COLO829 (cell line): ENCODE data around the gene SGSM1.
A peak's percentile ranks its signal among the peaks of the same experiment; 100 is the strongest.

Experiments used
- DNase-seq: peaks from one replicate; pipeline ENCODE4 v3.0.0; 2012; ENCODE audit warnings: low spot score

The SGSM1 gene

DNA sequence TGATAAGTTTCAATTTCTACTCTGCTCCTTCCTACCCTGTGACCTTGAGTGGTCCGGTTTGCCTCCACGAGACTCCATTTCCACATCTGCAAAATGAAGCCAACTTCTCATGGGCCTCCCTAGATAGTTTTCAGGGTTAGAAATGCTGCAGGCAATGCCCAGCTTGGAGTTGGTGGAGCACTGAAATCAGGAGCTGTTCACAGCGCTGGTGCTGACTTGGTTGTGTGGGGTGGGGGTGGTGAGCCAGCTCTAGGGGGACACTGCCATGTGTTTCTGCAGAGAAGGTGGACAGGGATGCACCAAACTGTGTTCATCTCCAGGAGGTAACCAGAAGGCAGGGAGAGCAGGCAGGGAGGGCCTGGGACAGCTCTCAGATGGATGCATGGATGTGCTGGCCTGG lies 37.0 kb downstream of the SGSM1 start:
- no peak for DNase-seq

DNA sequence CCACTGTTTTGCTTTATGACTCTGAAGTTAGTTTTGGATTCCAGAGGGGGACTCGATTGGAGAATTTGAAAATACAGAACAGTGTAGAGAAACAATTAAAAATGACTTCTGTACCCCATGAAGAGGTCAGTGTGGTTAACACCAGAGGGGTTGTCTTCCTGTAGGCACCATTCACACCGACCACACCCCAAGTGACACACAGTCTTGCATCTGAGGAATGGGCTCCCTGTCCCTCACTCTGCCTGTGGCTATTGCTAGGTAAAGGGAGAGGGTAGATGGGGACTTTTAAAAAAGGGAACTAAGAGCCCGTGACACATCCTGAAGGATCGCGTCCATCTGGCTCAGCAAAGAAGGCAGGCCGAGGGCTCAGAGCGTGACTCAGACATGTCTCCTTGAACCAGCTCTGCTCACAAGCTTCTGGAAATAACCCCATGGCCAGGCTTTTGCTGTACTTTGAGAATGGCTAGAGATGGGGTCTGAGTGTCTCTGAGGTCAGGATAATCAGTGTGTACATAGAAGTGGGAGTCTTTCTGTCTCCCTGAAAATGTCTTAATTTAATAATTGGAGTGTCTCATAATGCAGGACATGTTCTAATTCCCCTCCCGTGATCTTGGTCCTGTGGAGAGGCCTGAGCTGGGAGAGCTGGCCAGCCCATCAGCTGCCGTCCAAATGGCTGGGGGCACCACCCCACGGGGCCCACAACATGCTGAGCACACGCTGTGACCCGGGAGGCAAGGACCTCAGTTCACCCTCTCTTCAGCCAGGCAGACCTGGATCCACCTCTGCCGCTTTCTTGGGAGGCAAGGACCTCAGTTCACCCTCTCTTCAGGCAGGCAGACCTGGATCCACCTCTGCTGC lies 39.3 kb downstream of the SGSM1 start:
- no peak for DNase-seq

DNA sequence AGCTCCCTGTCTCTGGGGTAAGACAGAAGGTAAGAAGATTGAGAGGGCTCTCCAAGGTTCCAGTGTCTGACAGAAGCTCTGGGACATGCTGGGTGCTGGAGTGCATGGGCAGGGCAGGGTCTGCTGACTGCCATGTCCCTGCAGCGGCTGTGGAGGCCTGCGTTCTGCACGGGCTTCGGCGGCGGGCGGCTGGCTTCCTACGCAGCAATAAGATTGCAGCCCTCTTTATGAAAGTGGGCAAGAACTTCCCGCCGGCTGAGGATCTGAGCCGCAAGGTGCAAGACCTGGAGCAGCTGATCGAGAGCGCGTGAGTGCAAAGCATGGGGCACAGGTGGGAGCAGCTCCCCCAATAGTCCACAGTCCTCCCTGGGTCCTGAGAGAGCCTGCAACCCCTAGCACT lies 41.5 kb downstream of the SGSM1 start:
- no peak for DNase-seq

DNA sequence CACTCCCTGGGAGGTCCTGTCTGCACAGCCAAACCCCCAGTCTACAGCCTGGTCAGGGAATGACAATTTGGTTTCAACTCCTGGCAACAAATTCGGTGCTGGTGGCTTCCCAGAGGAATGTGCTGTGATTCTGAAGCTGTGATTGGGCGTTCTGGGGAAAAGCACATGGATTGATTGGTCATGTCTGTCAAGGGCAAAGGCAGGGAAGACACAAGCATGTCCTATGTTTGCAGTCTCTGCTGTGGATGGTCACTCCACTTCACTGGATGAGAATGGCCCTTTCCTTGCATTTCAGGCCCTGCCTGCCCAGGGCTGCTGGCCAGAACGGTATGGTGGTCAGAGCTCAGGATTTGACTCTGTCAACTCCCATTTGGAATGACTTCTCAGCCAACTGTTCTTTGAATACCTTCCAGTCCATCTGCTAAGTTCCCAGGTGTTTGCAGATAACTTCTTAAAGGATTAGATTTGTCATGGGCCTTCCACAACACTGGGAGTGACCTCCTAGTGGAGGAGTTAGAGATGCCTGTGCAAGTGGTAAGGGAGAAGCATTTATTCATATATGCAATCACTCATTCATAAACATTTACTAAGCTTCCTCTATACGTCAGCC lies 42.7 kb downstream of the SGSM1 start:
- no peak for DNase-seq

DNA sequence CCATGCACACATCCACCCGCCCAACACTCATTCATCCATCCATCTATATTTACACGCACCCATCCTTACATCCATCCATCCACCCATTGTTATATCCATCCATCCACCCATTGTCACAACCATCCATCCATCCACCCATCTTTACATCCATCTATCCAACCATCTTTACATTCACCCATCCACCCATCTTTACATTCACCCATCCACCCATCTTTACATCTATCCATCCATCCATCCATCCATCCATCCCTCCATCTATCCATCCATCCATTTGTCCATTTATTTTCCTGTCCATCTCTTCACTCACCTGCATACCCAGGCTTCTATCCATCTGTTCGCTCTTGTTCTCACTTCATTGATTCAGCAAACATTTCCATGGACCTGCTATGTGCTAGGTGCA lies 49.8 kb downstream of the SGSM1 start:
- DNase-seq, result no peak

DNA sequence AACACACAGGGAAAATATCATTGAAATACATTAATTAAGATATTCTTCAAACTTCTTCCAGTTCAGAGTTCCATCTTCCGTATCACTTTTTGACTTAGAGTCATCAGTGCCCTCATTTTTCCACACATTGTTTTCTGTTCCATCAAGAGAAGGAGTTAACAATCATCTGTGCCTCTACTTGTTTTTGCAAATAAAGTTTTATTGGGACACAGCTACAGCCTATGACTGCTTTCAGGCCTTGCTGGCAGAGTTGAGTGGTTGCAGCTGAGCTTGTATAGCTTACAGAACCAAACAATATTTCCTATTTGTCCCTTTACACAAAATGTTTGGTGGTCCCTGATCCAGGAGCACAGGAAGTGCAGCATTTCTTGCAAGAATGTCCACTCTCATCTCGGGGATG lies 51.6 kb downstream of the SGSM1 start:
- DNase-seq, result no peak

DNA sequence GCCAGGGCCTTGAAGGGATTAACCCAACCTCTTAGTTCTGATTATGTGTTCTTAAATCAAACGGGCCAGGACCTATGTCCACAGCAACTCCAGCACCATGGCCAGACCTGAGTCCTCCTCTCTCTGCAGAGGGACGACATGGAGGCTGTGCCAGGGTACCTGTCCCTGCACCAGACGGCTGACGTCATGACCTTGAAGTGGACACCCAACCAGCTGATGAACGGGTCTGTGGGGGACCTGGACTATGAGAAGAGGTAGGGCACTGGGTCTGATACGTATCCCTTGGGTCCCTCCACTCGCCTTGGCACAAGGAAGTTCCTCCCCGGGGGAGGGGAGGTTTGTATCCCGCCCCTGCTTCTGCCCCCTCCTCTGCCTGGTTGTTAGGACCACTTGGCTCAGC lies 53.6 kb downstream of the SGSM1 start:
- no peak for DNase-seq

DNA sequence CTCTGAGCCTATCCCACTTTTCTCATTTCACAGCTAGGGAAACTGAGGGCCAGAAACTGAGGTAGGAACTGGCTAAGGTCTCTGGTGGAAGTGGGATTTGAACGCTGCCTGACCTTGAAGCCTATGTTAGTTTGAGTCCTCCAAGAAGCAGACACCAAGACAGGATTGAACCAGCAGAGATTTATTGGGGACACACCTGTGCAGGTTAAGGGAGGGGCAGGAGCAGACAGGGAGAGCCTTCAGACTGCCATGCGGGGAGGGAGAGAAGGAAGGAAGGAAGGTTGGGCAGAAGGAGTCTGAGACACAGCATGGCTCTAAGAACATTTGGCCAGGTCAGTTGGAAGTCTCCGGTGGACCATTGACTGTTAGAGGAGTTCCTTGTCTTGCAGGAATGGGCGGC lies 59.5 kb downstream of the SGSM1 start:
- no peak for DNase-seq

DNA sequence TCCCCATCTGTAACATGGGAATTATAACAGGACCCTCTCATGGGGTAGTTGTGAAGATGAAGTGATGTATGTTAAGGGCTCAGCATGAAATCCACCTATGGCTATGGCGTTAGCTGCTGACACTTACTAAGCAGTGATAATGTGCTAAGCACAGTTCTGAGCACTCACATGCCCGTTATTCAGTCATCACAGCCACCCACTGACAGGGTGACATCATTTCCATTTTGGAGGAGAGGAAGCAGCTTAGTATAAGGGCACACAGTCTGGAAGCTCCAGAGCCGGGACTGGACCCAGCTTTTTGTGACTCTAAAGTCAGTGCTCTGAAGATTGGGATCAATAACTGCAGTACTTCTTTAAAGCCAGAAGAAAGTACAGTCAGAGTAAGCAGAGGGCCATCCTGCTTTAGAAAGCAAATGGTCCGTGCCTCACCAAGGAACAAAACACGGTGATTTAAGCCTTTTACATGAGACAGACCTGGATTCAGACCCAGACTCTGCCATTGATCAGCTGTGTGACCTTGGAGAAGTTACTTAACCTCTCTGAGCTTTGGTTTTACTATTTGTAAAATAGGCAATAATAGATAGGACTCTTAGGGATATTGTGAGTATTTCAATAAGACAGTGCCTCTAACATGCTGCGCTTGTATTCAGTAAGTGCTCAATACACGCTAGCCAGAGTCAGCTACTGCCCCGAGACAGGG lies 61.5 kb downstream of the SGSM1 start:
- DNase-seq, result no peak

DNA sequence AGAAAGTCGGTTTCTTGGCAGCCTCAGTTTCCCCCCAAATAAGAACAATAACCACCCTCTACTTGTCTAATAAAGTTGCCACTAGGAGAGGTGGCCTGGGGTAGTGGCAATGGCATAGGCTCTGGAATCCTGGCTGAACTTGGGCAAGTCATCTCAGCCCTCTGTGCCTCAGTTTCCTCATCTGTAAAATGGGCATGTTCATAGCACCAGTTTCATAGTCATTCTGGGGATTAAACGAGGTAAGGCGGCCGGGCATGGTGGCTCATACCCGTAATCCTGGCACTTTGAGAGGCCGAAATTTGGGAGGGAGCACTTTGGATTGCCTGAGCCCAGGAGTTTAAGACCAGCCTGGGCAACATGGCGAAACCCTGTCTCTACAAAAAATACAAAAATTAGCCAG lies 63.0 kb downstream of the SGSM1 start:
- no peak for DNase-seq

DNA sequence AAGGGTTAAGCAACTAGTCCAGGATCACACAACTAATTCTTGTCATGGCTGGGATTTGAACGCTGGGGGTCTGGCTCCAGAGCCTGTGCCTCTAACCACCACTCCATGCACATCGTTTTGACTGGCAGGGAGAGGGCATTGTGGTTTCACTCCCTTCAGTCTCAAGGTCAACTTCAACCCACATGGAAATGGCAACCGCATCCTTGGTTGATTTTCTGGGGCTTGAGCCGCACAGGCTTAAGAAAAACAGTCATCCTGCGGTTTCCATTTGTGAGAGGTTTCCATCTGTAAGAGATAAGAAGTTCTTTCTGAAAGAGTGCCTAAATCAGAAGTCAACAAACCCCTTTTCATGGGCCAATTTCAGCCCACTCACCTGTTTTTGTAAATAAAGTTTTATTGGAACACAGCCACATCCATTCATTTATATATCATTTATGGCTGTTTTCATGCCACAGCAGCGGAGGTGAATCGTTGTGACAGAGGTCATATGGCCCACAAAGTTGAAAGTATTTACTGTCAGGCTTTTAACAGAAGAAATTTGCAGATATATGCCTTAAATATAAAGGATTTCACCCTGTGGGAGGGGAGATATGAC lies 65.7 kb downstream of the SGSM1 start:
- DNase-seq, result no peak

DNA sequence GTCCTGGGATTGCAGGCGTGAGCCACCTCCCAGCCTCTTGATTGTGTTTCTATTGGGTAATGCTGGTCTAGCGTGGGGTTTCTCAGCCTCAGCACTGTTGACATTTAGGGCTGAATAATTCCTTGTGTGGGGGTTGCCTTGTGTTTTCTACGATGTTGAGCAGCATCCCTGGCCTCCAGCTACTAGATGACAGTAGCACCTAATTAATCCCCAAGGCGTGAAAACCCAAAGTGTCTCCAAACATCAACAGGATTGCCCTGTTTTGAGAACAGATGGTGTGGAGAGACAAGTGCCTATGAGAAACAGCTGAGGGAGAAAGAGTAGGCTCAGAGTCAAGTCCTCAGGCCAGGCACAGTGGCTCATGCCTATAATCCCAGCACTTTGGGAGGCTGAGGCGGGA lies 67.2 kb downstream of the SGSM1 start:
- DNase-seq, result no peak

DNA sequence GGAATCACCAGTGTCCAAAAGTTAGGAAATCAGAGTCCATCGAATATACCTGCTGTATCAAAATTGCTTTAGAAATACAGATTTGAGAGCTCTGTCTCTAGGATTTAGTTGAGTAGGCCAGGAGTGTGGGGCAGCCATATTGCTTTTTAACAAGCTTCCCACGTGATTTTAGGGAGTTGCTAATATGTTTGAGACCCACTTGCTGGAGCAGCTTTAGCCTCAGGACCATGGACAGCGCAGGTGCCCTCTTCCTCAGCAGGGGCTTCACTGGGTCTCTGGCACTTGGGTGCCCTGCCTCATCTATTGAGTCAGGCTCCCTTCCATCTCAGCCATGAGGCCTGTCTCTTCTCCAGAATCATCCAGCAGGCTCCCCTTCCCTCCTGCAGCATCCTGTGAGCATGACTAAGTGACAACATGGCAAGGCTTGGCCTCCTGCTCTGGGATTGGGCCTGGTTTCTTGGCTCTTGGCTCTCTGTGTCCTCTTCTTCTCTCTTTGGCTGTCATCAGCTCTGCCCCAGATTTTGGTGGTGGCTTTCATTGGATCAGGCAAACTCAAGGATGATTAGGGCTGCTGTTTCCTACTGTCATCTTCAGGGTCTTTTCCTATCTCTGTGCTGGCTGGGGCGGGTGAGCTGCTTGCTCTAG lies 70.0 kb downstream of the SGSM1 start:
- DNase-seq, result no peak

DNA sequence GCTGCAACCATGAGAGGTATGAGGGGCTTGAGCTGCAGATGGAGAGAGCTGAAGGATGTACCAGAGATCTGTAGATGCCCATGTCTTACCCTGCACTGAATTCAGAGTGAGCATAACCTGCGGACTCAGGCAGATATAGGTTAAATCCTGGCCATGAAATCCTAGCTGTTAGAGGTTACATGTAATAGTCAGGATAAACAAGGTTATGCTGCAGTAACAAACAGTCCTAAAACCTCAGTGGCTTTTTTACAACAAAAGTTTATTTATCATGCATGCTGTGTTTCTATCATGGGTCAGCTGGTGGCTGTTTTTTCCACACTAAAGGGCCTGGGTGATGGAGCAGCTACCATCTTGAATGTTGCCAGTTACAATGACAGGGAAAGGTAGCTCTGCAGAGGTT lies 70.7 kb downstream of the SGSM1 start:
- DNase-seq, result no peak

DNA sequence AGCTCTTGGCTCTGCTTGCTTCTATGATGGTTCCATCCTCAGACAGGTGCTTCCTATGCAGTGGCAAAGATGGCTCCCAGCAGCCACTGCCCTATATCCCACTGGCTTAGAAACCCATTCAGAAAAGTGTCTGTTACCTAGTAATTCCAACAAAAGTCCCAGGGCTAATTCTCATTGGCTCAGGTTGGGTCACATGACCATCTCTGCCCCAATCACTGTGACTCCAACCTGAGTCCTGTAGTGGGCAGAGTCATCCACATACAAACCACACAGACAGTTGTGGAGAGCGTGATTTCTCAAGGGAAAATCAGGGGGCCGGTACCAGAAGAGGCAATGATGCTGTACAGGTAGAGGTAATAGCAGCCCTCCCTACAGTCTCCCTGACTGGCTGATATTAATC lies 73.0 kb downstream of the SGSM1 start:
- no peak for DNase-seq

DNA sequence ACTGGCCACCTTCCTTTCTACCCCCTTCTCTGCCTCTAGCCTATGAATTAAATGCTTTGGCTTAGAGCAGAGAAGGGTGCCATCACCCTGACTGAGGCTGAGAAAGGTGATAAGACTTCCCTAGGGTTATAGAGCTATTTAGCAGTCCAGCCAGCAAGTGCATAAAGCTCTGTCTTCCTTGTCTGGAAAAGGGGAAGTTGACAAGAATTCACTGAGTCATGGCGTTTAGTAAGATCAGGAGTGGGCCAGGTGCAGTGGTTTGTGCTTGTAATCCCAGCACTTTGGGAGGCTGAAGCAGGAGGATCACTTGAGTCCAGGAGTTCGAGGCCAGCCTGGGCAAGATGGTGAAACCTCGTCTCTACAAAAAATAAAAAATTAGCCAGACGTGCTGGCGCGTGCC lies 77.4 kb downstream of the SGSM1 start:
- DNase-seq, result no peak

DNA sequence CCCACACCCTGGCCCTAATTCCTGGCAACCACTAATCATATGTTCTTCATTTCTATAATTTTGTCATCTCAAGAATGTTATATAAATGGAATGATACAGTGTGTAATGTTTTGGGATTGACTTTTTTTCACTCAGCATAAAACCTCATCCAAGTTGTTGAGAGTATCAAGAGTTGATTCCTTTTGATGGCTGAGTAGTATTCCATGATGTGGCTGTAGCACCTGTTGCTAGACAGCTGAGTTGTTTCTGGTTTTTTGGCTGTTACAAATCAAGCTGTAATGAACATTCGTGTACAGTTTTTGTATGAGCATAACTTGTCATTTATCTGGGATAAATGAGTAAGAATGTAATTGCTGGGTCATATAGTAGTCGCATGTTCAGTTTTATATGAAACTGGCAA lies 81.2 kb downstream of the SGSM1 start:
- DNase-seq, result no peak

DNA sequence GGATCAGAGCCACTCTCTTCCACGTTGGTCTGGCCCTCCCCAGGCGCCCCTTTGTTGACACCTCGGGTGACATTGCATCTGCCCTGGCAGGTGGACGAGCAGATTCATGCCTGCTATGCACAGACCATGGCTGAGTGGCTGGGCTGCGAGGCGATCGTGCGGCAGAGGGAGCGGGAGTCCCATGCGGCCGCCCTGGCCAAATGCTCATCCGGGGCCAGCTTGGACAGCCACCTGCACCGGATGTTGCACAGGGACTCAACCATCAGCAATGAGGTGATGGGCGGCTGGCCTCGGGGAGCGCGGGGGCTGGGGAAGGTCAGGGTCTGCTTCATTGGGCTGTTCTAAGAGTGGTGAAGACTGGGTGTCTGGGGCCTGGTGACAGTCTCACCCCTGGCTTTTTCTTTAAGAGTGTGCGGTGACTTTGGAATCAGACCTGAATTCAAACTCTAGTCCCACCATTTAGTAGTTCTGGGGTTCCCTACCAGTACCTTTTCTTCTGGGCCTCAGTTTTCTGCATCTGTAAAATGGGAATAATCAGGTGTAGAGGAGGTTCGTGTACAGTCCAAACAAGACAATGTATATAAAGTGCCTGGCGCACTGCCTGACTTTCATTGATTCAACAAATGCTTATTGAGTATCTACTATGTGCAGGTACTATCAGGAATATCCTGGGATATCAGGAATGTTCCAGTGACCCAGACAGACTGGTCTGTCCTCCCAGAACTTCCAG lies 87.5 kb downstream of the SGSM1 start:
- DNase-seq, result no peak

DNA sequence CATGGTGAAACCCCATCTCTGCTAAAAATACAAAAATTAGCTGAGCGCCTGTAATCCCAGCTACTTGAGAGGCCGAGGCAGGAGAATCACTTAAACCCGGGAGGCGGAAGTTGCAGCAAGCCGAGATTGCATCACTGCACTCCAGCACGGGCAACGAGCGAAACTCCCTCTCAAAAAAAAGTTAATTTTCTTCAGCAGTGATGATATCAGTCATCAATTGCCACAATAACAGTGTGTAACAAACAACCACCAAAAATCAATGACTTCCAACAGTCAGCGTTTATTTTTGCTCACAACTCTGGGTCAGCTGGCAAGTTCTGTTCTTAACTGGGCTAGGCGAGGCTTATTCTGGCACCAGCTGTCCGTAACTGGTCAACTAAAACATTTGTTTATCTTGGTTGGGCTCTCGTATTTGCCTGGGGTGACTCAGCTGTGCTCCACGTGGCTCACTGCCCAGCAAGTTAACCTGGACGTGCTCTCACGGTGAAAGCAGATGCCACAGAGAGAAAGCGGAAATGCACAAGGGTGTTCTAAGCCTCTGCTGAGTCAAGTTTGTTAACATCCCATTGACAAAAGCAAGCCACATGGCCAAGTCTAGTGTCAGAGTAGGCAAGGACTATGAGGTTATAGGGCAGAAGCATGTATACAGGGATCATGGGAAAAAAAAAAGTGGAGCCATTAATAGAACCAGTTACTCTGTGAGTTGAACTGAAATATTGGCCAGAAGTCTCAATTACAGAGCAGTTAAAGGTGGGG lies 88.4 kb downstream of the SGSM1 start:
- DNase-seq, result peak; percentile 63

DNA sequence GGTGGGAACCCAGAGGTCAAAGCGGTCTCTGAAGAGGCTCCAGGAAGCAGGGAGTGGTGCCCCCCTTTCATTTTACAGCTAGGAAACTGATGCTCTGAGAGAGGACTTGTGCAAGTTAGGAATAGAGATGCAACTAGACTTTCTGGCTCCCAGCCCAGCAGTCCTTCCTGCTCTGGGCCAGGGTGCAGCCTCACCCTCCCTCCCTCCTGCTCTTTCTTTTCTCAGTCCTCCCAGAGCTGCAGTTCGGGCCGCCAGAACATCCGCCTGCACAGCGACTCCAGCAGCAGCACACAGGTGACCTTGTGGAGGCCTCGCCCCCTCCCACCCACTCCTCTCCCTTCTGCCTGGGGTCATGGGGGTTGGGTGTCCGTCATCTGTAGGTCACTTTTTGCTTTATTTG lies 89.0 kb downstream of the SGSM1 start:
- peak; percentile 26 for DNase-seq

DNA sequence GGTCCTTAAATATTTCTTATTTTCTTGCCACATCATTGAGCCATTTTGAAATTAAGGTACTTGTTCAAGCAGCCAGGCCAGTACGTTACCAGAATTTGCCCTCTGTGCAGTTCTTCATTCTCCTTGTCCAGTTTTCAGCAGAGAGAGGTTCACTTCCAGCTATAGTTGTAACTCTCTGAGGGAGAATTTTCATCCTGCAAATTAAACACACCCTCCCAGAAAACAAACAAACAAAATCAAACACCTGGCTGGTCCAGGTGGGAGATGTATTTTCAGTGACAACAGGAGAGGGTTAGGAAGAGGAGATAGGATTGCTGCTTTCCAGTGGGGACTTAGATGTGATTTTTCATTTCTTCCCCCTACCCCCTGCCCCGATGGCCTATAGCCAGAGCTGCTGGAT lies 95.4 kb downstream of the SGSM1 start:
- DNase-seq, result no peak
